Omental fat pad (tissue), 4 donors: ENCODE data around the gene RHCG. TPM values are rescaled to one million over a fixed set of nuclear protein-coding genes. Genes with fewer than 3 reads are reported as not detected.

Source experiments
- ATAC-seq: fragments of 150-250 bp; one replicate; pipeline ENCODE4 v1.9.1; 2016; ENCODE audit warnings: mild to moderate bottlenecking, moderate library complexity; ENCODE audit not compliant: low FRiP score
- DNase-seq: peaks from one replicate; pipeline ENCODE4 v3.0.0-alpha.2; 2019; ENCODE audit warnings: low spot score
- CTCF ChIP-seq, 3 donors: fragments of 450-650 bp; IDR thresholded peaks; one replicate each; pipeline ENCODE4 v1.5.1; 2016 to 2017; ENCODE audit warnings: antibody characterized with exemption in 3 of 3, mild to moderate bottlenecking in 3 of 3, moderate library complexity in 2 of 3
- total RNA-seq, 4 donors: library from RNA; depleted of rRNA; stranded (reverse); fragments of >200 nt; gene quantifications; one replicate each; pipeline ENCODE4 v1.1.0, GENCODE V29; 2016

The RHCG gene
- total RNA-seq, 4 donors from 2014 or later: 0.46 to 15.5 TPM; not detected in 2

- ATAC-seq (no peak), DNase-seq (no peak)
- TF ChIP-seq CTCF (IDR thresholded peaks at IDR 0.05): no peak
Observed at GRCh38 chr15:89429986-89430385, 66.4 kb downstream of the RHCG start.

- no peak for DNase-seq
- no peak for ATAC-seq
- no peak for TF ChIP-seq CTCF (IDR thresholded peaks at IDR 0.05)
Observed at GRCh38 chr15:89429023-89429422, 67.4 kb downstream of the RHCG start.

- TF ChIP-seq CTCF (IDR thresholded peaks at IDR 0.05): no peak
- no peak for DNase-seq
- ATAC-seq: no peak
Observed at GRCh38 chr15:89428246-89428645, 68.1 kb downstream of the RHCG start.

- TF ChIP-seq CTCF (IDR thresholded peaks at IDR 0.05): no peak
- ATAC-seq (no peak), DNase-seq (no peak)
Observed at GRCh38 chr15:89426500-89426899, 69.9 kb downstream of the RHCG start.

GRCh38 chr15:89423981-89424380 lies 72.4 kb downstream of the RHCG start:
- DNase-seq (no peak), ATAC-seq (no peak)

More at GRCh38 chr15:89423981-89424380, 72.4 kb downstream of the RHCG start:
- TF ChIP-seq CTCF (IDR thresholded peaks at IDR 0.05): no peak

Other genes with a start within 250 kb of the RHCG start
- 10 to 100 TPM; 52.9 to 93.3 (median 66.9) TPM for gene POLG, start 161.8 kb downstream of the RHCG start, total RNA-seq
- under 1 TPM in 3 of 4 donors, not detected in 1; 0.09 to 0.79 (median 0.36) TPM for gene TICRR, start 78.9 kb upstream of the RHCG start, total RNA-seq
- gene KIF7, start 158.9 kb upstream of the RHCG start, total RNA-seq: 10 to 100 TPM in 1 of 4 donors, 1 to 10 TPM in 3; 6.2 to 12.6 (median 7.7) TPM
- gene PLIN1, start 182.8 kb upstream of the RHCG start, total RNA-seq: 1,000 to 10,000 TPM in 1 of 4 donors, 100 to 1,000 TPM in 3; 465 to 1,383 (median 891) TPM
- gene PEX11A, start 194.2 kb upstream of the RHCG start, total RNA-seq: 100 to 1,000 TPM in 1 of 4 donors, 10 to 100 TPM in 3; 18.4 to 134 (median 29.9) TPM
- gene WDR93, start 194.2 kb upstream of the RHCG start, total RNA-seq: 1 to 10 TPM in 1 of 4 donors, under 1 TPM in 2, not detected in 1; 0.28 to 1.1 (median 0.36) TPM